GM23338 (cell line): Measurements from ENCODE around the gene KLHL17. TPM values are rescaled to one million over a fixed set of nuclear protein-coding genes. Genes with fewer than 3 reads are reported as not detected.

ENCODE experiments used
- ATAC-seq: fragments of 200-7000 bp; cut with Tn5 transposase; 3 replicates; pipeline ENCODE4 v1.9.1; 2020
- DNase-seq: peaks from one replicate; pipeline ENCODE4 v3.0.0-alpha.2; 2015; ENCODE audit warnings: low spot score
- H2AFZ ChIP-seq: fragments of 200-600 bp; sonication (generic); 2 replicates; pipeline ENCODE4 v1.8.0; 2016; ENCODE audit warnings: antibody characterized with exemption, mild to moderate bottlenecking, moderate library complexity
- H3F3A ChIP-seq: fragments of 200-600 bp; sonication (generic); replicated peaks from 2 replicates; pipeline ENCODE4 v1.8.0; 2017; ENCODE audit warnings: antibody characterized with exemption, mixed run types, low read depth
- H3K27ac ChIP-seq: fragments of 200-600 bp; sonication (generic); 2 replicates; pipeline ENCODE4 v1.6.1; 2016; ENCODE audit warnings: low read depth
- H3K27me3 ChIP-seq: fragments of 200-600 bp; sonication (generic); 2 replicates; pipeline ENCODE4 v1.8.0; 2016; ENCODE audit warnings: mild to moderate bottlenecking, mixed run types, moderate library complexity; ENCODE audit not compliant: insufficient read depth
- H3K36me3 ChIP-seq: fragments of 200-600 bp; sonication (generic); 2 replicates; pipeline ENCODE4 v1.8.0; 2016; ENCODE audit warnings: mild to moderate bottlenecking; ENCODE audit not compliant: insufficient read depth
- H3K4me1 ChIP-seq: fragments of 200-600 bp; sonication (generic); 2 replicates; pipeline ENCODE4 v1.8.0; 2016; ENCODE audit warnings: mild to moderate bottlenecking, moderate library complexity; ENCODE audit not compliant: insufficient read depth
- H3K4me2 ChIP-seq: fragments of 200-600 bp; sonication (generic); 2 replicates; pipeline ENCODE4 v1.7.1; 2017; ENCODE audit warnings: mixed run types
- H3K4me3 ChIP-seq: fragments of 200-600 bp; sonication (generic); 2 replicates; pipeline ENCODE4 v1.6.1; 2016; ENCODE audit warnings: mixed run types
- H3K79me2 ChIP-seq: fragments of 200-600 bp; sonication (generic); replicated peaks from 2 replicates; pipeline ENCODE4 v1.8.0; 2017; ENCODE audit warnings: mild to moderate bottlenecking; ENCODE audit not compliant: insufficient read depth
- H3K9me2 ChIP-seq: fragments of 200-600 bp; sonication (generic); 2 replicates; pipeline ENCODE4 v1.8.0; 2017; ENCODE audit not compliant: insufficient read depth
- H4K20me1 ChIP-seq: fragments of 200-600 bp; sonication (generic); replicated peaks from 2 replicates; pipeline ENCODE4 v1.8.0; 2017; ENCODE audit warnings: mild to moderate bottlenecking; ENCODE audit not compliant: insufficient read depth
- H3K27ac Mint-ChIP-seq: 2 replicates; pipeline ENCODE4 v1.8.0; 2020; ENCODE audit warnings: inconsistent platforms, mild to moderate bottlenecking, moderate library complexity, mixed read lengths
- H3K27me3 Mint-ChIP-seq: 3 replicates; pipeline ENCODE4 v1.8.0; 2022; ENCODE audit warnings: low read depth, mild to moderate bottlenecking, moderate library complexity, mixed read lengths, inconsistent platforms; ENCODE audit not compliant: insufficient read depth, poor library complexity
- H3K36me3 Mint-ChIP-seq: 3 replicates; pipeline ENCODE4 v1.8.0; 2021; ENCODE audit warnings: low read depth, mild to moderate bottlenecking, inconsistent platforms, moderate library complexity, mixed read lengths
- H3K4me1 Mint-ChIP-seq: 3 replicates; pipeline ENCODE4 v1.8.0; 2020; ENCODE audit warnings: mild to moderate bottlenecking, inconsistent platforms, mixed read lengths
- H3K4me3 Mint-ChIP-seq: 3 replicates; pipeline ENCODE4 v1.8.0; 2021; ENCODE audit warnings: moderate library complexity, mild to moderate bottlenecking, inconsistent platforms, mixed read lengths
- H3K9me3 Mint-ChIP-seq: 3 replicates; pipeline ENCODE4 v1.8.0; 2020; ENCODE audit warnings: moderate library complexity, mild to moderate bottlenecking, inconsistent platforms, mixed read lengths
- EZH2 ChIP-seq: fragments of 200-600 bp; sonication (generic); IDR thresholded peaks from one replicate; pipeline ENCODE4 v1.8.0; 2017; ENCODE audit warnings: antibody characterized with exemption, mild to moderate bottlenecking, low read depth; ENCODE audit not compliant: unreplicated experiment
- JUNB ChIP-seq: IDR thresholded peaks from one replicate; pipeline ENCODE4 v1.6.1; 2016; ENCODE audit warnings: antibody characterized with exemption; ENCODE audit not compliant: unreplicated experiment
- NANOG ChIP-seq: IDR thresholded peaks from 2 replicates; pipeline ENCODE4 v1.6.1; 2016; ENCODE audit warnings: antibody characterized with exemption, borderline replicate concordance
- STAT1 ChIP-seq: IDR thresholded peaks from one replicate; pipeline ENCODE4 v1.6.1; 2016; ENCODE audit warnings: antibody characterized with exemption; ENCODE audit not compliant: unreplicated experiment
- ZNF114 ChIP-seq: fragments of 250-450 bp; sonication (Bioruptor Pico); IDR thresholded peaks from 2 replicates; pipeline ENCODE4 v1.5.0; 2020; ENCODE audit warnings: mild to moderate bottlenecking, moderate library complexity
- ZNF331 ChIP-seq: fragments of 250-450 bp; sonication (Bioruptor Pico); IDR thresholded peaks from 2 replicates; pipeline ENCODE4 v1.5.0; 2020; ENCODE audit warnings: low read depth, mild to moderate bottlenecking, moderate library complexity
- polyA plus RNA-seq: library from polyadenylated mRNA; unstranded; fragments of >200 nt; fragmentation: Nextera tagmentation; extraction: Ambion mirVana; gene quantifications from 2 replicates; pipeline ENCODE4 v1.2.1, GENCODE V29; 2016
- total RNA-seq: library from RNA; depleted of rRNA; stranded (reverse); fragments of >200 nt; shearing (Covaris generic); gene quantifications from 2 replicates; pipeline ENCODE4 v1.2.3, GENCODE V29; 2014
- TF ChIP-seq, protein P1 (sequence below): IDR thresholded peaks from 2 replicates; pipeline ENCODE4 v1.6.1; 2016; ENCODE audit warnings: antibody characterized with exemption
- TF ChIP-seq, protein P2 (sequence below), 2 experiments: fragments of 200-600 bp in 1 of 2; sonication (generic) in 1 of 2; conservative IDR thresholded peaks; 2 replicates each; pipeline versions ENCODE4 v1.5.1 to v1.6.1; 2016 to 2017; ENCODE audit warnings: antibody characterized with exemption in 2 of 2, low read depth in 2 of 2, mild to moderate bottlenecking in 2 of 2, moderate library complexity in 1 of 2
- TF ChIP-seq, protein P3 (sequence below): fragments of 250-450 bp; sonication (Bioruptor Pico); IDR thresholded peaks from 2 replicates; pipeline ENCODE4 v1.5.0; 2020; ENCODE audit warnings: mild to moderate bottlenecking, moderate library complexity
- TF ChIP-seq, protein P4 (sequence below): IDR thresholded peaks from one replicate; pipeline ENCODE4 v1.6.1; 2018; ENCODE audit warnings: antibody characterized with exemption; ENCODE audit not compliant: unreplicated experiment

Gene KLHL17
- total and polyA plus RNA-seq, 2 experiments from 2014 or later = 16.5 to 37.1 TPM

DNA sequence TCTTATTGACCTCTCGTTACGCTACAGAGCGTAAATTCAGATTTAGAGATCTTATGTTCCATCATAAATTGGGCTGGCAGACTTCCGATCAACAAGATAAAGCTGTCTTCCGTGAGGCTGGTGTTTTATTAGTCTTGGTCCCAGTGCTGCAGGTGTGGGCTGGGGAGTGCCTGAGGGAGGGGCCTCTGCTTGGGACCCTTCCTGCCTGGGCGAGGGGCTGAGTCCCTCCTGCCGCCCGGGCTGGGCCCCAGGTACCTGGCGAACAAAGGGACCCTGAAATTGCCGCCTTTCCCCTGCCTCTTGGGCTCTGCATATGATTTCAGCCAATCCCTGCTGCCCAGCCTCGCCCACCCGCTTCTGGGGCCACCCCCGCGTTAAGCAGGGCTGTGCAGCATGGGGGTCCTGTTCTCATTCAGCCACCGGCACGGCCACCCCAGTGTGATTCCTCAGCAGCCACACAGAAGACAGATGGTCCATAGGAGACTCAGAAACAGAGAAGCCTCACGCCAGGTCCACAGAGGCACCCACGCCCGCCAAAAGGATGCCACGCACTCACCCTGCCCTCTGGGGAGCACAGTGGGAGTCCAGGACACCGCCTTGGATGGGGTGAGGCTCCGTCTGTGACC, 42.8 kb upstream of the KLHL17 start:
- peaks cover 16% of the 10 kb centered on the region; the same call in 2 of the 3 replicates for H3K4me1 Mint-ChIP-seq
- no peak overlapping the region for H3K4me3 Mint-ChIP-seq
- H3K4me3 ChIP-seq = no peak overlapping the region
- H2AFZ ChIP-seq = no peak overlapping the region
- H3K4me2 ChIP-seq = no peak overlapping the region
- H3K27me3 Mint-ChIP-seq = peaks cover 61% of the 10 kb centered on the region
- H3K27ac Mint-ChIP-seq = no peak overlapping the region
- no peaks in the 10 kb centered on the region for H3K36me3 ChIP-seq
- no peaks in the 10 kb centered on the region for H3K36me3 Mint-ChIP-seq
- H3K27ac ChIP-seq = no peak overlapping the region
- H4K20me1 ChIP-seq = no peaks in the 10 kb centered on the region
- H3K27me3 ChIP-seq = peaks cover 79% of the 10 kb centered on the region
- H3F3A ChIP-seq = no peaks in the 10 kb centered on the region
- peaks cover 6% of the 10 kb centered on the region; the same call in 1 of the 2 replicates for H3K4me1 ChIP-seq
- H3K9me3 Mint-ChIP-seq = peaks cover 3% of the 10 kb centered on the region; the same call in 1 of the 3 replicates
- DNase-seq (no peak), ATAC-seq (no peak)
- no peaks in the 10 kb centered on the region for H3K9me2 ChIP-seq
- TF ChIP-seq NANOG (no peak), STAT1 (no peak), JUNB (no peak), ZNF114 (CRISPR knock-in tag) (no peak), ZNF331 (CRISPR knock-in tag) (no peak), EZH2 (no peak)
- TF ChIP-seq, protein P1, sequence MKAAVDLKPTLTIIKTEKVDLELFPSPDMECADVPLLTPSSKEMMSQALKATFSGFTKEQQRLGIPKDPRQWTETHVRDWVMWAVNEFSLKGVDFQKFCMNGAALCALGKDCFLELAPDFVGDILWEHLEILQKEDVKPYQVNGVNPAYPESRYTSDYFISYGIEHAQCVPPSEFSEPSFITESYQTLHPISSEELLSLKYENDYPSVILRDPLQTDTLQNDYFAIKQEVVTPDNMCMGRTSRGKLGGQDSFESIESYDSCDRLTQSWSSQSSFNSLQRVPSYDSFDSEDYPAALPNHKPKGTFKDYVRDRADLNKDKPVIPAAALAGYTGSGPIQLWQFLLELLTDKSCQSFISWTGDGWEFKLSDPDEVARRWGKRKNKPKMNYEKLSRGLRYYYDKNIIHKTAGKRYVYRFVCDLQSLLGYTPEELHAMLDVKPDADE = no peak
- TF ChIP-seq, protein P2, sequence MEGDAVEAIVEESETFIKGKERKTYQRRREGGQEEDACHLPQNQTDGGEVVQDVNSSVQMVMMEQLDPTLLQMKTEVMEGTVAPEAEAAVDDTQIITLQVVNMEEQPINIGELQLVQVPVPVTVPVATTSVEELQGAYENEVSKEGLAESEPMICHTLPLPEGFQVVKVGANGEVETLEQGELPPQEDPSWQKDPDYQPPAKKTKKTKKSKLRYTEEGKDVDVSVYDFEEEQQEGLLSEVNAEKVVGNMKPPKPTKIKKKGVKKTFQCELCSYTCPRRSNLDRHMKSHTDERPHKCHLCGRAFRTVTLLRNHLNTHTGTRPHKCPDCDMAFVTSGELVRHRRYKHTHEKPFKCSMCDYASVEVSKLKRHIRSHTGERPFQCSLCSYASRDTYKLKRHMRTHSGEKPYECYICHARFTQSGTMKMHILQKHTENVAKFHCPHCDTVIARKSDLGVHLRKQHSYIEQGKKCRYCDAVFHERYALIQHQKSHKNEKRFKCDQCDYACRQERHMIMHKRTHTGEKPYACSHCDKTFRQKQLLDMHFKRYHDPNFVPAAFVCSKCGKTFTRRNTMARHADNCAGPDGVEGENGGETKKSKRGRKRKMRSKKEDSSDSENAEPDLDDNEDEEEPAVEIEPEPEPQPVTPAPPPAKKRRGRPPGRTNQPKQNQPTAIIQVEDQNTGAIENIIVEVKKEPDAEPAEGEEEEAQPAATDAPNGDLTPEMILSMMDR (conservative IDR thresholded peaks at IDR 0.05; ENCODE audit: low read depth in 2 of 2) = no peak
- TF ChIP-seq, protein P3, sequence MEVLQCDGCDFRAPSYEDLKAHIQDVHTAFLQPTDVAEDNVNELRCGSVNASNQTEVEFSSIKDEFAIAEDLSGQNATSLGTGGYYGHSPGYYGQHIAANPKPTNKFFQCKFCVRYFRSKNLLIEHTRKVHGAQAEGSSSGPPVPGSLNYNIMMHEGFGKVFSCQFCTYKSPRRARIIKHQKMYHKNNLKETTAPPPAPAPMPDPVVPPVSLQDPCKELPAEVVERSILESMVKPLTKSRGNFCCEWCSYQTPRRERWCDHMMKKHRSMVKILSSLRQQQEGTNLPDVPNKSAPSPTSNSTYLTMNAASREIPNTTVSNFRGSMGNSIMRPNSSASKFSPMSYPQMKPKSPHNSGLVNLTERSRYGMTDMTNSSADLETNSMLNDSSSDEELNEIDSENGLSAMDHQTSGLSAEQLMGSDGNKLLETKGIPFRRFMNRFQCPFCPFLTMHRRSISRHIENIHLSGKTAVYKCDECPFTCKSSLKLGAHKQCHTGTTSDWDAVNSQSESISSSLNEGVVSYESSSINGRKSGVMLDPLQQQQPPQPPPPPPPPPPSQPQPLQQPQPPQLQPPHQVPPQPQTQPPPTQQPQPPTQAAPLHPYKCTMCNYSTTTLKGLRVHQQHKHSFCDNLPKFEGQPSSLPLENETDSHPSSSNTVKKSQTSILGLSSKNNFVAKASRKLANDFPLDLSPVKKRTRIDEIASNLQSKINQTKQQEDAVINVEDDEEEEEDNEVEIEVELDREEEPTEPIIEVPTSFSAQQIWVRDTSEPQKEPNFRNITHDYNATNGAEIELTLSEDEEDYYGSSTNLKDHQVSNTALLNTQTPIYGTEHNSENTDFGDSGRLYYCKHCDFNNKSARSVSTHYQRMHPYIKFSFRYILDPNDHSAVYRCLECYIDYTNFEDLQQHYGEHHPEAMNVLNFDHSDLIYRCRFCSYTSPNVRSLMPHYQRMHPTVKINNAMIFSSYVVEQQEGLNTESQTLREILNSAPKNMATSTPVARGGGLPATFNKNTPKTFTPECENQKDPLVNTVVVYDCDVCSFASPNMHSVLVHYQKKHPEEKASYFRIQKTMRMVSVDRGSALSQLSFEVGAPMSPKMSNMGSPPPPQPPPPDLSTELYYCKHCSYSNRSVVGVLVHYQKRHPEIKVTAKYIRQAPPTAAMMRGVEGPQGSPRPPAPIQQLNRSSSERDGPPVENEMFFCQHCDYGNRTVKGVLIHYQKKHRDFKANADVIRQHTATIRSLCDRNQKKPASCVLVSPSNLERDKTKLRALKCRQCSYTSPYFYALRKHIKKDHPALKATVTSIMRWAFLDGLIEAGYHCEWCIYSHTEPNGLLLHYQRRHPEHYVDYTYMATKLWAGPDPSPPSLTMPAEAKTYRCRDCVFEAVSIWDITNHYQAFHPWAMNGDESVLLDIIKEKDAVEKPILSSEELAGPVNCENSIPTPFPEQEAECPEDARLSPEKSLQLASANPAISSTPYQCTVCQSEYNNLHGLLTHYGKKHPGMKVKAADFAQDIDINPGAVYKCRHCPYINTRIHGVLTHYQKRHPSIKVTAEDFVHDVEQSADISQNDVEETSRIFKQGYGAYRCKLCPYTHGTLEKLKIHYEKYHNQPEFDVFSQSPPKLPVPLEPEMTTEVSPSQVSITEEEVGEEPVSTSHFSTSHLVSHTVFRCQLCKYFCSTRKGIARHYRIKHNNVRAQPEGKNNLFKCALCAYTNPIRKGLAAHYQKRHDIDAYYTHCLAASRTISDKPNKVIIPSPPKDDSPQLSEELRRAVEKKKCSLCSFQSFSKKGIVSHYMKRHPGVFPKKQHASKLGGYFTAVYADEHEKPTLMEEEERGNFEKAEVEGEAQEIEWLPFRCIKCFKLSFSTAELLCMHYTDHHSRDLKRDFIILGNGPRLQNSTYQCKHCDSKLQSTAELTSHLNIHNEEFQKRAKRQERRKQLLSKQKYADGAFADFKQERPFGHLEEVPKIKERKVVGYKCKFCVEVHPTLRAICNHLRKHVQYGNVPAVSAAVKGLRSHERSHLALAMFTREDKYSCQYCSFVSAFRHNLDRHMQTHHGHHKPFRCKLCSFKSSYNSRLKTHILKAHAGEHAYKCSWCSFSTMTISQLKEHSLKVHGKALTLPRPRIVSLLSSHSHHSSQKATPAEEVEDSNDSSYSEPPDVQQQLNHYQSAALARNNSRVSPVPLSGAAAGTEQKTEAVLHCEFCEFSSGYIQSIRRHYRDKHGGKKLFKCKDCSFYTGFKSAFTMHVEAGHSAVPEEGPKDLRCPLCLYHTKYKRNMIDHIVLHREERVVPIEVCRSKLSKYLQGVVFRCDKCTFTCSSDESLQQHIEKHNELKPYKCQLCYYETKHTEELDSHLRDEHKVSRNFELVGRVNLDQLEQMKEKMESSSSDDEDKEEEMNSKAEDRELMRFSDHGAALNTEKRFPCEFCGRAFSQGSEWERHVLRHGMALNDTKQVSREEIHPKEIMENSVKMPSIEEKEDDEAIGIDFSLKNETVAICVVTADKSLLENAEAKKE (CRISPR knock-in tag) = no peak
- TF ChIP-seq, protein P4, sequence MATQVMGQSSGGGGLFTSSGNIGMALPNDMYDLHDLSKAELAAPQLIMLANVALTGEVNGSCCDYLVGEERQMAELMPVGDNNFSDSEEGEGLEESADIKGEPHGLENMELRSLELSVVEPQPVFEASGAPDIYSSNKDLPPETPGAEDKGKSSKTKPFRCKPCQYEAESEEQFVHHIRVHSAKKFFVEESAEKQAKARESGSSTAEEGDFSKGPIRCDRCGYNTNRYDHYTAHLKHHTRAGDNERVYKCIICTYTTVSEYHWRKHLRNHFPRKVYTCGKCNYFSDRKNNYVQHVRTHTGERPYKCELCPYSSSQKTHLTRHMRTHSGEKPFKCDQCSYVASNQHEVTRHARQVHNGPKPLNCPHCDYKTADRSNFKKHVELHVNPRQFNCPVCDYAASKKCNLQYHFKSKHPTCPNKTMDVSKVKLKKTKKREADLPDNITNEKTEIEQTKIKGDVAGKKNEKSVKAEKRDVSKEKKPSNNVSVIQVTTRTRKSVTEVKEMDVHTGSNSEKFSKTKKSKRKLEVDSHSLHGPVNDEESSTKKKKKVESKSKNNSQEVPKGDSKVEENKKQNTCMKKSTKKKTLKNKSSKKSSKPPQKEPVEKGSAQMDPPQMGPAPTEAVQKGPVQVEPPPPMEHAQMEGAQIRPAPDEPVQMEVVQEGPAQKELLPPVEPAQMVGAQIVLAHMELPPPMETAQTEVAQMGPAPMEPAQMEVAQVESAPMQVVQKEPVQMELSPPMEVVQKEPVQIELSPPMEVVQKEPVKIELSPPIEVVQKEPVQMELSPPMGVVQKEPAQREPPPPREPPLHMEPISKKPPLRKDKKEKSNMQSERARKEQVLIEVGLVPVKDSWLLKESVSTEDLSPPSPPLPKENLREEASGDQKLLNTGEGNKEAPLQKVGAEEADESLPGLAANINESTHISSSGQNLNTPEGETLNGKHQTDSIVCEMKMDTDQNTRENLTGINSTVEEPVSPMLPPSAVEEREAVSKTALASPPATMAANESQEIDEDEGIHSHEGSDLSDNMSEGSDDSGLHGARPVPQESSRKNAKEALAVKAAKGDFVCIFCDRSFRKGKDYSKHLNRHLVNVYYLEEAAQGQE = no peak
- H3K79me2 ChIP-seq = no peaks in the 10 kb centered on the region
